Stomach smooth muscle (tissue), 2 donors: Measurements from ENCODE around the gene ARCN1.
A peak's percentile ranks its signal among the peaks of the same experiment; 100 is the strongest.
"Not testable (repeated sequence)": the region's sequence is repeated elsewhere in the genome, so short reads cannot be mapped to it uniquely, and the experiment has no call there.

Source experiments
- H3K27ac ChIP-seq: one replicate; pipeline ENCODE4 v1.7.0; 2013; ENCODE audit warnings: mild to moderate bottlenecking, low read length, inconsistent platforms
- H3K27me3 ChIP-seq, 2 donors: one replicate each; pipeline ENCODE4 v1.7.0; 2013; ENCODE audit warnings: low read length in 2 of 2; ENCODE audit not compliant: insufficient read depth in 2 of 2, control insufficient read depth in 1 of 2
- H3K36me3 ChIP-seq, 2 donors: one replicate each; pipeline ENCODE4 v1.7.0; 2013; ENCODE audit warnings: low read length in 2 of 2; ENCODE audit not compliant: control insufficient read depth in 2 of 2, insufficient read depth in 2 of 2
- H3K4me1 ChIP-seq: one replicate; pipeline ENCODE4 v1.7.0; 2013; ENCODE audit warnings: low read length; ENCODE audit not compliant: control insufficient read depth, insufficient read depth
- H3K4me3 ChIP-seq, 2 donors: one replicate each; pipeline ENCODE4 v1.7.0; 2013; ENCODE audit warnings: low read length in 2 of 2
- H3K9ac ChIP-seq, 2 donors: one replicate each; pipeline ENCODE4 v1.7.0; 2013; ENCODE audit warnings: low read length in 2 of 2, mild to moderate bottlenecking in 1 of 2
- H3K9me3 ChIP-seq, 2 donors: one replicate each; pipeline ENCODE4 v1.7.0; 2013; ENCODE audit warnings: low read length in 2 of 2; ENCODE audit not compliant: control insufficient read depth in 2 of 2
- donor health status: healthy.
- donor health status: Pancreatic carcinoma.

Gene ARCN1

GRCh38 chr11:118611433-118611795 is 39.2 kb downstream of the ARCN1 start:
- not testable (repeated sequence) for H3K9me3 ChIP-seq, H3K9ac ChIP-seq, H3K27ac ChIP-seq, H3K27me3 ChIP-seq
- peaks cover 24 to 26% of the 10 kb centered on the region in 2 donors for H3K36me3 ChIP-seq
- peaks cover 49% of the 10 kb centered on the region for H3K4me1 ChIP-seq
- H3K4me3 ChIP-seq = peak overlapping the region in 1 of 2 donors; percentile 82

GRCh38 chr11:118612378-118612777 is 40.2 kb downstream of the ARCN1 start:
- Histone ChIP-seq H3K4me1 (peaks cover 47% of the 10 kb centered on the region), H3K4me3 (peak overlapping the region in 1 of 2 donors; percentile 29)

GRCh38 chr11:118614511-118614910 is 42.3 kb downstream of the ARCN1 start:
- no peak overlapping the region for H3K4me3 ChIP-seq
- peaks cover 31 to 33% of the 10 kb centered on the region in 2 donors for H3K36me3 ChIP-seq
- no peaks in the 10 kb centered on the region for H3K9me3 ChIP-seq
- H3K9ac ChIP-seq = no peak overlapping the region
- H3K27ac ChIP-seq = no peak overlapping the region
- H3K27me3 ChIP-seq = no peaks in the 10 kb centered on the region
- H3K4me1 ChIP-seq = peaks cover 53% of the 10 kb centered on the region

More at GRCh38 chr11:118612378-118612777, 40.2 kb downstream of the ARCN1 start:
- no peaks in the 10 kb centered on the region for H3K27me3 ChIP-seq
- H3K27ac ChIP-seq = peak overlapping the region; percentile 24
- peaks cover 27 to 28% of the 10 kb centered on the region in 2 donors for H3K36me3 ChIP-seq
- peak overlapping the region; percentile 30 to 47 for H3K9ac ChIP-seq
- no peaks in the 10 kb centered on the region for H3K9me3 ChIP-seq

- Histone ChIP-seq H3K9ac (peak overlapping the region in 1 of 2 donors; percentile 21), H3K36me3 (peaks cover 33 to 35% of the 10 kb centered on the region in 2 donors), H3K27me3 (no peaks in the 10 kb centered on the region), H3K4me3 (no peak overlapping the region), H3K9me3 (no peaks in the 10 kb centered on the region), H3K27ac (no peak overlapping the region), H3K4me1 (peaks cover 54% of the 10 kb centered on the region)
These were observed 43.2 kb downstream of the ARCN1 start for GRCh38 chr11:118615282-118615975.

- no peak overlapping the region for H3K27ac ChIP-seq
- peaks cover 33 to 35% of the 10 kb centered on the region in 2 donors for H3K36me3 ChIP-seq
These were observed 43.8 kb downstream of the ARCN1 start for GRCh38 chr11:118615976-118616371.

GRCh38 chr11:118618115-118618990 is 46.1 kb downstream of the ARCN1 start:
- Histone ChIP-seq H3K4me1 (peaks cover 63% of the 10 kb centered on the region), H3K27me3 (no peaks in the 10 kb centered on the region), H3K9ac (peak overlapping the region in 1 of 2 donors; percentile 51), H3K4me3 (peak overlapping the region in 1 of 2 donors; percentile 22), H3K9me3 (no peaks in the 10 kb centered on the region), H3K27ac (peak overlapping the region; percentile 53), H3K36me3 (peaks cover 33 to 35% of the 10 kb centered on the region in 2 donors)

More at GRCh38 chr11:118615976-118616371, 43.8 kb downstream of the ARCN1 start:
- Histone ChIP-seq H3K27me3 (no peaks in the 10 kb centered on the region), H3K4me3 (no peak overlapping the region), H3K4me1 (peaks cover 54% of the 10 kb centered on the region), H3K9ac (no peak overlapping the region), H3K9me3 (no peaks in the 10 kb centered on the region)

- Histone ChIP-seq H3K36me3 (peaks cover 26 to 29% of the 10 kb centered on the region in 2 donors), H3K9me3 (no peaks in the 10 kb centered on the region), H3K9ac (no peak overlapping the region), H3K4me3 (peak overlapping the region in 1 of 2 donors; percentile 8), H3K4me1 (peaks cover 63% of the 10 kb centered on the region), H3K27ac (peak overlapping the region; percentile 53), H3K27me3 (no peaks in the 10 kb centered on the region)
These were observed 46.8 kb downstream of the ARCN1 start for GRCh38 chr11:118618991-118619375.

- peaks cover 63% of the 10 kb centered on the region for H3K4me1 ChIP-seq
- H3K9ac ChIP-seq = no peak overlapping the region
- H3K27me3 ChIP-seq = no peaks in the 10 kb centered on the region
- no peaks in the 10 kb centered on the region for H3K9me3 ChIP-seq
- H3K4me3 ChIP-seq = no peak overlapping the region
- peaks cover 23 to 24% of the 10 kb centered on the region in 2 donors for H3K36me3 ChIP-seq
- peak overlapping the region; percentile 53 for H3K27ac ChIP-seq
These were observed 47.4 kb downstream of the ARCN1 start for GRCh38 chr11:118619444-118620197.

GRCh38 chr11:118620529-118621070 is 48.4 kb downstream of the ARCN1 start:
- Histone ChIP-seq H3K36me3 (peaks cover 26 to 27% of the 10 kb centered on the region in 2 donors), H3K9me3 (no peaks in the 10 kb centered on the region), H3K4me1 (peaks cover 63% of the 10 kb centered on the region), H3K27me3 (no peaks in the 10 kb centered on the region), H3K27ac (peak overlapping the region; percentile 80), H3K4me3 (peak overlapping the region; percentile 77 to 89), H3K9ac (peak overlapping the region; percentile 68 to 78)
